ENCODE results near the gene EIF5AL1.
"Not testable (repeated sequence)": the region's sequence is repeated elsewhere in the genome, so short reads cannot be mapped to it uniquely, and the experiment has no call there.

EIF5AL1 gene

GRCh38 chr10:79511891-79512583 lies at the start of gene EIF5AL1:
EIF5AL1 (plus strand) TSS chr10:79512533; CDS start chr10:79512650, 117 bp downstream.
- not testable (repeated sequence) for DNase-seq (ENCODE audit: low spot score)

GRCh38 chr10:79463578-79464496 lies 48.5 kb upstream of the EIF5AL1 start:
- no peak for DNase-seq (ENCODE audit: low spot score)

GRCh38 chr10:79465341-79465740 lies 47.0 kb upstream of the EIF5AL1 start:
- no peak for DNase-seq (ENCODE audit: low spot score)

GRCh38 chr10:79468015-79468560 lies 44.2 kb upstream of the EIF5AL1 start:
- DNase-seq (ENCODE audit: low spot score): no peak

GRCh38 chr10:79468841-79469585 lies 43.3 kb upstream of the EIF5AL1 start:
- DNase-seq (ENCODE audit: low spot score): no peak

- no peak for DNase-seq (ENCODE audit: low spot score)
Observed at GRCh38 chr10:79470096-79470495, 42.2 kb upstream of the EIF5AL1 start.

GRCh38 chr10:79471776-79472175 lies 40.6 kb upstream of the EIF5AL1 start:
- no peak for DNase-seq (ENCODE audit: low spot score)

GRCh38 chr10:79472449-79472848 lies 39.9 kb upstream of the EIF5AL1 start:
- no peak for DNase-seq (ENCODE audit: low spot score)

- DNase-seq (ENCODE audit: low spot score): no peak
Observed at GRCh38 chr10:79472951-79473350, 39.4 kb upstream of the EIF5AL1 start.

- no peak for DNase-seq (ENCODE audit: low spot score)
Observed at GRCh38 chr10:79473496-79474095, 38.7 kb upstream of the EIF5AL1 start.

- DNase-seq (ENCODE audit: low spot score): no peak
Observed at GRCh38 chr10:79475119-79475653, 37.1 kb upstream of the EIF5AL1 start.

- DNase-seq (ENCODE audit: low spot score): no peak
Observed at GRCh38 chr10:79475877-79476276, 36.5 kb upstream of the EIF5AL1 start.

GRCh38 chr10:79476645-79477044 lies 35.7 kb upstream of the EIF5AL1 start:
- DNase-seq (ENCODE audit: low spot score): no peak

- DNase-seq (ENCODE audit: low spot score): no peak
Observed at GRCh38 chr10:79477456-79477855, 34.9 kb upstream of the EIF5AL1 start.

- DNase-seq (ENCODE audit: low spot score): no peak
Observed at GRCh38 chr10:79479283-79479909, 32.9 kb upstream of the EIF5AL1 start.

- no peak for DNase-seq (ENCODE audit: low spot score)
Observed at GRCh38 chr10:79482304-79482703, 30.0 kb upstream of the EIF5AL1 start.

- DNase-seq (ENCODE audit: low spot score): no peak
Observed at GRCh38 chr10:79482741-79483140, 29.6 kb upstream of the EIF5AL1 start.

GRCh38 chr10:79483299-79483698 lies 29.0 kb upstream of the EIF5AL1 start:
- DNase-seq (ENCODE audit: low spot score): no peak

- DNase-seq (ENCODE audit: low spot score): no peak
Observed at GRCh38 chr10:79483948-79484347, 28.4 kb upstream of the EIF5AL1 start.

GRCh38 chr10:79484476-79484875 lies 27.9 kb upstream of the EIF5AL1 start:
- DNase-seq (ENCODE audit: low spot score): no peak
